HG03565 (cell line): ENCODE measurements around the gene EPX.
"Not testable (repeated sequence)": the region's sequence is repeated elsewhere in the genome, so short reads cannot be mapped to it uniquely, and the experiment has no call there.

Source experiments
- ATAC-seq: cut with Tn5 transposase; IDR thresholded peaks from one replicate; pipeline ENCODE4 v1.9.1; 2021; ENCODE audit warnings: mild to moderate bottlenecking, moderate library complexity; ENCODE audit not compliant: unreplicated experiment

Gene EPX, protein sequence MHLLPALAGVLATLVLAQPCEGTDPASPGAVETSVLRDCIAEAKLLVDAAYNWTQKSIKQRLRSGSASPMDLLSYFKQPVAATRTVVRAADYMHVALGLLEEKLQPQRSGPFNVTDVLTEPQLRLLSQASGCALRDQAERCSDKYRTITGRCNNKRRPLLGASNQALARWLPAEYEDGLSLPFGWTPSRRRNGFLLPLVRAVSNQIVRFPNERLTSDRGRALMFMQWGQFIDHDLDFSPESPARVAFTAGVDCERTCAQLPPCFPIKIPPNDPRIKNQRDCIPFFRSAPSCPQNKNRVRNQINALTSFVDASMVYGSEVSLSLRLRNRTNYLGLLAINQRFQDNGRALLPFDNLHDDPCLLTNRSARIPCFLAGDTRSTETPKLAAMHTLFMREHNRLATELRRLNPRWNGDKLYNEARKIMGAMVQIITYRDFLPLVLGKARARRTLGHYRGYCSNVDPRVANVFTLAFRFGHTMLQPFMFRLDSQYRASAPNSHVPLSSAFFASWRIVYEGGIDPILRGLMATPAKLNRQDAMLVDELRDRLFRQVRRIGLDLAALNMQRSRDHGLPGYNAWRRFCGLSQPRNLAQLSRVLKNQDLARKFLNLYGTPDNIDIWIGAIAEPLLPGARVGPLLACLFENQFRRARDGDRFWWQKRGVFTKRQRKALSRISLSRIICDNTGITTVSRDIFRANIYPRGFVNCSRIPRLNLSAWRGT

DNA sequence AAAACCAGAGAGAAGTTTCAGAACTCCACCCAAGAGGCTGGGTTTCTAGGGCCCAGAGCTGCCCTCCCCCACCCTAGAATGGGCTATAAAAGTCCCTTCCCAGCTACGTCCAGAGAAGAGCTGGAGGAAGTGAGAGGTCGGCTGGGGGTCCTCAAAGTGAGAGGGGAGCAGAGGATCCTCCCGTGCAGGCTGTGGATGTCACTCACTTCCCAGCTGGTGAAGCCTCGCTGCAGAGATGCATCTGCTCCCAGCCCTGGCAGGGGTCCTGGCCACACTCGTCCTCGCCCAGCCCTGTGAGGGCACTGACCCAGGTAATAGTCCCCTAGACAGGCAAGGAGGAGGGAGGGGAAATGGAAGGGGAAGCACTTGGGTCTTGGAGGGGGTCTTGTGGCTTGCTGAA, at the start of gene EPX:
Gene EPX, plus strand, starts transcription at position 115 of the 400 bp plus-strand sequence. Its CDS starts 121 bp downstream, at position 236.
- no peak for ATAC-seq

DNA sequence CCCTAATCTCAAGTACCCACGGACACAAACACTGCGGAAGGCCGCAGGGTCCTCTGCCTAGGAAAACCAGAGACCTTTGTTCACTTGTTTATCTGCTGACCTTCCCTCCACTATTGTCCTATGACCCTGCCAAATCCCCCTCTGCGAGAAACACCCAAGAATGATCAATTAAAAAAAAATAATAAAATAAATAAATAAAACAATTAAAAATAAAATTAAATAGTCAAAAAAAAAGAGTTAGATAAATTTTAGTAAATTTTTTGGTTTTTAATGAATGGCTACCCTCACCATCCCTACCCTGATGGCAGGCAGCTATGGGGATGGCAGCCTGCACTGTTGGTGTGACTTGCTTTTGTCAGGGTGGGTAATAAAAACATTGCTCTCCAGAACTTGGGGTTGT, 49.2 kb upstream of the EPX start:
- not testable (repeated sequence) for ATAC-seq

DNA sequence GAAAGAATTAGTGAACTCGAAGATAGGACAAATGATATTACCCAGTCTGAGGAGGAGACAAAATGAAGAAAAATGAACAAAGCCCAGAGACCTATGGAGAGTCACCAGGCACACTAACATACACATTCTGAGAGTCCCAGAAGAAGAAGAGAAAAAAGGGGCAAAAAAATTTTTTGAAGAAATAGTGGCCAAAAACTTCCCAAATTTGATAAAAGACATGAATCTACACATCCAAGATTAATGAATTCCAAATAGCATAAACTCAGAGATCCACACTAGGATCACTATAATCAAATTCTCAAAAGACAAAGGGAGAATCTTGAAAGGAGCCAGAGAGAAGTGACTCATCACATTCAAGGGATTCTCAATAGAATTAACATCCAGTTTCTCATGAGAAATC, 47.7 kb upstream of the EPX start:
- ATAC-seq = no peak

DNA sequence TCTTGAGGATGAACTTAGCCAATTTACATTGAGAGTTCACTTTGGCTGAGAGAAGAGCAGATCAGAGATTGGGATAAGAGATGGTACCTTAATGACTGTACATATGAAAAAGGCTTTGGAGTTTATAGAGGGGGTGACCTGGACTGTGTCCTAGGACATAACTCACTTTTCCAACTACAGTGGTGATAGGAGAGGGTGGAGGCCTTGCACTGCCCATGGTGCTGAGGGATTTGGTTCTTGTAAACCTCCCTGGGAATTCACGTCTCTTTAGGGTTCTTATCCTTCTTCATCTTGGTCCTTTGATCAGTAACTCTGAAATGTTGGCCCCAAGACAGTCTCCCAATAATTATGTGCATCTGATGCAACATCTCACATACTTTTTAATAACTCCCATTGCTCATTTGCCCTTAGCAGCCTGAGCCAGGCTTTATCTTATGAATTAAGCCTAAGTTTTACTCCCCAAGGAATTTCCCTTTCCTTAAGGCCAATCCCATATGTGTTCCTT, 44.5 kb upstream of the EPX start, which contains the start of gene OR4D1:
Gene OR4D1, plus strand, starts transcription at position 455 of the 505 bp plus-strand sequence. CDS start 6,770 bp downstream, outside the sequence.
- no peak for ATAC-seq

DNA sequence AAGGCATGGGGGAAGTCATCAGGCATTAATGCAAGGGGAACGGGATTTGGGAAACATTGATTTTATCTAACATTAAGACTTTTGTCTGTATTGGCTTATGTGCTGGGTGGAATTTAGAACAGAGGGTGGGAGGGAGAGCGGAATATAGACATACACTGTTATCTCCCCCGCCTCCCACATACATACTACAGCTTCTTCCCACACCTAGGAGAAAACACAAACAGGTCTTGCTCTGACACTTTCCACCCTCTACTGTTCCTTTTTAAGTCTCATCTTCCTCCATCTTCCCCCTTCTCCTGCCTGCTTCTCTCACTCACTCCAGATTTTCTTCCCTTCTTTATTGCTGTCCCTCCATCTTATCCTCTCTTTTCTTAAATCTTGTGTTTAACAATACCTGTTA, 43.9 kb upstream of the EPX start:
- ATAC-seq = no peak

DNA sequence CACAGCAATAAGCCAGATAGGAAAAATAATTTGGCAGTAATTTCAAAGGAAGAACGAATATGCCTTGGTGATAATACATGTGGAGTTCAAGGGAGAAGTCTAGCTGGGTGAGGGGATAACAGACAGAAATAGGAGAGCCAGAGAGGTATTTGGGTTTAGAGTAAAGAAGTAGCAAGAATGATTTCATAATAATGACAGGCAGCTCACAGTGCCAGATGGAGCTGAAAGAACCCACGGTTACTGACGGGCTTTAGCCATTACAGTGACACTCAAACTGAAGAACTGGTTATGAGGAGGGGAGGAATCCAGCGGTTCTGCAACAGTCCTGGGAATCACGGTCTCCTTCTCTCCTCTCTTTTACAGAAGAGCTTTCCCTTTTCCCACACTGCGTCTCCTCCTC, 42.1 kb upstream of the EPX start:
- no peak for ATAC-seq

DNA sequence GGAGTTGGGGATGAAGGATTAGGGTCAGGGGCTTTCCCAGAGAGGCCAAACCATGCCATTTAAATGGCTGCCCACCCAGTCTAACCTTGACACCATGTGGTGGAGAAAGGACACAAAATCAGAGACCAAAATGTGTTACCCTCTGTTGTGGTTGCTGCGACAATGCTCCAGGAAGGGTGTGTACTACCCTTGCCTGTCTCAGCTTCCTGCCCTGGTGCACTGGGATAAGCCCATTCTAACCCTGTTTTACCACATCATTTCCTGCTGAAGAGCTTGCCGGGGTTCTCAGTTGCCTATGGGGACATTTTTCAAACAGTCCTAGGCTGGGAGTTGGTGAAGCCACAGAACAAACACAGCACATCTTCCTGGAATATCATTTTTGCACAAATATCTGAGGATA, 39.5 kb upstream of the EPX start:
- no peak for ATAC-seq

DNA sequence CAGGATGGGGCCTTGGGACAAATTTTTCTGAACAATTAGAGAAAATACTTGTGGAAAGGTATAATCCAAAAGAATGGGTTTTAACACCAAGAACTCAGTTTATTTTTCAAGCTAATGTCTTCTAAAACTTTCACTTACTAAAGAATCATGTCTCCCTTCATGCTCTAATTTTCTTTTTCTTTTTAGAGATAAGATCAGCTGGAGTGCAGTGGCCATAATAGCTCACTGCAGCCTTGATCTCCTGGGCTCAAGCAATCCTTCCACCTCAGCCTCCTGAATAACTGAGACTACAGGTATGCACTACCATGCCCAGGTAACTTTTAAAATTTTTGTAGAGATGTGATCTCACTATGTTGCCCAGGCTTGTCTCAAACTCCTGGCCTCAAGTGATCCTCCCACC, 38.9 kb upstream of the EPX start:
- ATAC-seq = no peak

DNA sequence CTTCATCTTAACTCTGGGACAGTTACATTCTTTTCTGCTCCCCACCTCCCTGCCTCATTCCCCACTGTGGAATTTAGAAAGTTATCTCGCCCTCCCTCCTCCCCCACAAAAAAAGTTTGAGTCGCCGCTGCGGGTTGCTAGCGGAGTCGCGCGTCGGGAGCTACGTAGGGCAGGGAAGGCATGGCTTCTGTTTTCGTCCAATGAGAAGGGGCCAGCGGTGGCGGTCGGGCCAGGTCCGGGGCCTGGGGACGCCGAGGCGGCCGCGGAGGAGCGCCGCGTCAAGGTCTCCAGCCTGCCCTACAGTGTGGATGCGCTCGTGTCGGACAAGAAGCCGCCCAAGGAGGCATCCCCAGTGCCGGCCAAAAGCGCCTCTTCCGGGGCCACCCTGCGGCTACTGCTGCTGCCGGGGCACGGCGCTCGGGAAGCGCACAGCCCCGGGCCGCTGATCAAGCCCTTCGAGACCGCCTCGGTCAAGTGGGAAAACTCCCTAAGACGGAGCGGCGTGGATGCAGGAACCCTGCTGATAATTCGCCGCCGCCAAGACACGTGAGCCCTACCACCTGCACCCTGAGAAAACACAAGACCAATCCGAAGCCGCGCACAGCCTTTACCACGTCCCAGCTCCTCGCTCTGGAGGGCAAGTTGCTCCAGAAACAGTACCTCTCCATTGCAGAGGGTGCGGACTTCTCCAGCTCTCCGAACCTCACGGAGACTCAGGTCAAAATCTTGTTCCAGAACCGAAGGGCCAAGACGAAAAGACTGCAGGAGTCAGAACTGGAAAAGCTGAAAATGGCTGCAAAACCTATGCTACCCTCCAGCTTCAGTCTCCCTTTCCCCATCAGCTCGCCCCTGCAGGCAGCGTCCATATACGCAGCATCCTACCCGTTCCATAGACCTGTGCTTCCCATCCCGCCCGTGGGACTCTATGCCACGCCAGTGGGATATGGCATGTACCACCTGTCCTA, 35.4 kb upstream of the EPX start:
- ATAC-seq = no peak

DNA sequence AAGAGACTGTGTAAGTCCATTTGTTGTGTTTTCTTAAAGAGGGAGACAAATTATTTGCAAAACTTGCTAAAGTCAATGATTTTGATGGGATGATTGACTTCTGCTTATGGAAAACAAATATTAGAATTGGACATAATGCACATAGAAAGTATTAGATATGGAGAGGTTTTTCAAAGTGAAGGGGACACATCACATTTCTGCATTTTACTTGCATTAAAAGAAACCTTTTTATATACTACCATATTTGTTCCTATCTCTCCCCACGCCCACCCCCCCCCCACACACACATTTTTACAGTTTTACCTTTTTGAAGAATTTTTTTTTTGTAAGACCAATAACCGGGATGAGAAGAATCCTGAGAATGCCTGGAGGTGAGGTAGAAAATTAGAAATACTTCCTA, 34.3 kb upstream of the EPX start:
- no peak for ATAC-seq

DNA sequence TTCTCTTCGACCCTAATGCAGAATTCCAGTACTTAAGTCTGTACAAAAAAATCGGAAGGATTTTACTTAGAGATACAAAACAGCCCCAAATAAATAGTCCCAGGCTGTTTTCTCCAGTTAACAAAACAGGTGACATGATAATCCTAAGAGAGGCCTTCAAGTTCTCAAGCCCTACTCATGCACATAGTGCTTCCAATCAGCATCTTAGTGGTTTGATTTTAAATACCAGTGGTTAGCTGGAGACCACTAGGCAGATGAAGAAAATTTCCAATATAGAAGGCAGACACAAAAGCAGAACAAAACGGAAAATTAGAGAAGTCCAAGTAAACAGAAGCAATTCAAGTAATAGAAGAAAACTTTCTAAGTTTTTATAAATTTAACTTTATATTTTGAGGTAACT, 31.0 kb upstream of the EPX start:
- ATAC-seq = no peak

DNA sequence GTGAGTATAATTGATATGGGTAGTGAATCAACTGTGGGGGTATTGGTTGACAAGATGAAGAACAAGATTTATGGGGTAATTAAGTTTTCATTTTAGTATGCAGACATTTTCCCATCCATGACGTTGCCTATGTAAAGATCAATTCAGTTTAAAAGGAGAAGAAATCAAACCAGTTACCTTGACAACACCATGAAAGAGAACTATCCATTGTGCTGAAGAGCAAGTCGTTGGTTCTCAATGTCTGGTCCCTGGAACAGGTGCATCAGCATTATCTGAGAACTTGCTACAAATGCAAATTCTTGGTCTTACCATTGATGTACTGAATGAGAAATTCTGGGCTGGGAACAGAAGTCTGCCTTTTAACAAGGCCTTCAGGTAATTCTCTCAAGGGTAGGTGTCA, 26.5 kb upstream of the EPX start:
- ATAC-seq = no peak

DNA sequence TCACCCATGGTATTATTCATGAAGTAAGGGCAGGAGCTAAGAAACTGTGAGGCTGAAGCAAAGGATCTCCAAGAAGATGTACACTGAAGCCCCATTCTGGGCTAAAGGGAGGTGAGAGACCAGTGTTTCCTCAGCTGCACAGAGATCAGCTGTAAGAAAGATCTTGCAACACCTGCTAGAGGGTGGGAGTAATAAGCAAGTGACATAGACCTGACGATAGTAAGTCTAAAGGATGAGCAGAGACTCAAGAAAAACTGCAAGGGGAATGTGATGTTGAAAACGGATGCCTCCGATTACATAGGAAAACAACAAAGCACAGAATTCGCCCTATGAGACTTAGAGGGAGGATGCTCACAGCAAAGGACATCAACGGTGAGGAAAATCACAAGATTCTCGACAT, 25.8 kb upstream of the EPX start, which contains the start of gene OR4D2:
Gene OR4D2, plus strand, starts transcription at position 301 of the 400 bp plus-strand sequence. CDS start 2,674 bp downstream, outside the sequence.
- ATAC-seq = no peak

DNA sequence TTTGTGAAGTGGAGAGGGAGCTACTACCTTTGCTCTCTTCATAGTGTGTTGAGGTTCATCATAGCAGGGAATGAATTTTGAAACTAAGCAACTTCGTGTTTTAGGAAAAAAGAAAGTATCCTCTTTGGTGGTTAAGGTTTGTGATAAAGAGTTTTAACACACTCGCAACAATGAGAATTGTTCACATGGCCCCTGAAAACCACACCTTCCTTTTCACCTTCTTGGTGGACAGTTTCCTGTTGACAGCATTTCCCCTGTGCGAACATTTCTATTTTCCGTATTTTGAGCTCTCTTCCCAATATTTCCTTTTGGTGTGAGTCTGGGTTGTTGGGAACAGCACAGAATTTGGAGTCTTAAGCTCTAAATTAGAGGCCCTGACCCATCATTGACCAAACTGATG, 21.9 kb upstream of the EPX start:
- no peak for ATAC-seq

DNA sequence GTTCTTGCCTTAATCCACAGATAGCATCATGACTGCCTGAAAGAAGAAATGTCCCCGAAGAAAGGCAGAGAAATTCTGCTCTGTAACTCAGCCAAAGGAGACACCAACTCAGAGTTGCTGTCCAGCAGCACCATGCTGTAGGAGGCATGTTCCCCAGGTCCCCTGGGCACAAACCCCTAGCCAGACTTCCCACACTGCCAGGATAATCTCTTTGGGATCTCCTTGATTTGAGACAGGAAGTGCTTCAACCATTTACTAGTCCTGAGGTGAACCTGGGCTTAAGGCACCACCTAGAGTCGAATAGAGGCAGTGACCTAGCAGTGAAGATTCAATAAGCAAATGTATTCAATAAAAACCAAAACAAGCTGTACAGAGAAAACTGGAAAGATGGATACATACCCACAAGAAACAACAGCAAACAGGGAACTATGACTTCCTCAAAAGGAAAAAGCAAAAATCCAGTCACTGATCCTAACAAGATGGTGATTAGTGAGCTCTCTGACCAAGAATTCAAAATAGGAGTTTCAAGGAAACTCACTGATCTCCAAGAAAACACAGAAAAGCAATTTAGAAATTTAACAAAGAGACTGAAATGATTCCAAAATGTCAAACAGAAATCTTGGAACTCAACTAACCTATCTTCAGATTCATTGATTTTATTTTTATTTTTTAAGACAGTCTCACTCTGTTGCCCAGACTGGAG, 20.0 kb upstream of the EPX start:
- ATAC-seq = no peak

DNA sequence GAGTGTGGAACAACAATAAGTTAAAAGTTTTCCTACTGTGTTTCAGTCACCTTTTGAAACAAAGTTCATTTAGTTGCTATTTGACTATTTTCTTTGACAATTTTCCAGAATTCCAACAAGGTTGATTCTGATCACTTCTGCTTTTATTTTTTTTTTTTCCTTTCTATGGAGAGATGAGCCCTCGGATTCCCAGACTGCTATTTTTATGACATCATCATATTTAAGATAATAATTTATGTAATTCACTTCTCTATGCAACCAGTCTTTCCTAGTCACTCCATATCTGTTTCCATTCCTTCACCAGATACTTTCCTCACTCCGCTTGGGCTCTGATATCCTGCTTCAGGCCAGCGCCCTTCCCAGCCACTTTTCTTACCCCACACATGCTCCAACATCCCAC, 17.7 kb upstream of the EPX start:
- no peak for ATAC-seq

DNA sequence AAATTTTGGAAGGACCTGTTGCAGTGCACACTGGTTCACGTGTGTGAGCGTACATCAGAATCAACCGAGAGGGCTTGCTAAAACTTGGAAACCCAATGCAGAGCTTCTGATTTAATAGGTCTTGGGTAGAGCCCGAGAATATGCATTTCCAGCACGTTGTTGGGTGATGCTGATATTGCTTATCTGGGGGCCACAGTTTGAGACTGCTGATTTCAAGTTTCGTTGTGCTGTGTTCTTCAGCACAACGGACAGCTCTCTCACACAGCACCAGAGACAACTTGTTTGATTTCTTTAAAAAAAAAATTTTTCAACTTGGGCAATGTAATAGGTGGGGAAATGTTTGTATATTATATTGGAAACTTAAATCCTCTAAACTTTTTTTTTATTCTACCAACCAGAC, 16.3 kb upstream of the EPX start:
- no peak for ATAC-seq

DNA sequence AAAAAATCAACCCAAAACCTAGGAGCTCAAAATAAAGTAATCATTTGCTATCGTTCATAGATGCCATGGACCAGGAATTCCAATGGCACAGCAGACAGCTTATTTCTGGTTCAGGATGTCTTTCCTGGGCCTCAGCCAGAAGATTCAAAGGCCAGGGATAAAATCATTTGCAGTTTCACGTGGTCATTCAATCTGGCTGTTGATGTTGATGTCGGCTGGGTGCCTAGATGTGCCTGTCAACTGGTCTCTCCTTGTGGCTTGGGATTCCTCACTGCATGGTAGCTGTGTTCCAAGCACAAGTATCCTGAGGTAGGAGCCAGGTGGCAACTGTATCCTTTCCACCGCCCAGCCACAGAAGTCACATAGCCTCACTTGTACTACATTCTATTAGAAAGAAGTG, 10.7 kb upstream of the EPX start:
- ATAC-seq = no peak

DNA sequence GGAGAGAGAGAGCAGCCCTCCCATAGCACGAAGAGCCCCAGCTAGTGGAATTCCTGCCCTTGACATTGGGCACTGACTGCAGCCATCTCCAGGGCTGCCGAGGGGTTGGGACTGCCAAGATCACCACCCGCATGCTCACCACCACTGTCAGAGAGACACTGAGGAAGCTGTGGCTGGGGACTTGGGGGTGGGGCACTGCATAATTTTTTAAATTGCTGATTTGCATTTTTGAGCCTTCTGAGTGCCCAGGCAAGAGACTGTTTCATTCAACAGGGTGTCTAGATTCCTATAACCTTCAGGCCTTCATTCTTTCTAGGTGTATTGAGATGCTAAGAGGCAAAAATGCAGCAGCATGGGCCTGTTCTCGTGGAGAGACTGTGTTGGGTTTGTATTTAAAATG, 9.0 kb upstream of the EPX start:
- ATAC-seq = no peak

DNA sequence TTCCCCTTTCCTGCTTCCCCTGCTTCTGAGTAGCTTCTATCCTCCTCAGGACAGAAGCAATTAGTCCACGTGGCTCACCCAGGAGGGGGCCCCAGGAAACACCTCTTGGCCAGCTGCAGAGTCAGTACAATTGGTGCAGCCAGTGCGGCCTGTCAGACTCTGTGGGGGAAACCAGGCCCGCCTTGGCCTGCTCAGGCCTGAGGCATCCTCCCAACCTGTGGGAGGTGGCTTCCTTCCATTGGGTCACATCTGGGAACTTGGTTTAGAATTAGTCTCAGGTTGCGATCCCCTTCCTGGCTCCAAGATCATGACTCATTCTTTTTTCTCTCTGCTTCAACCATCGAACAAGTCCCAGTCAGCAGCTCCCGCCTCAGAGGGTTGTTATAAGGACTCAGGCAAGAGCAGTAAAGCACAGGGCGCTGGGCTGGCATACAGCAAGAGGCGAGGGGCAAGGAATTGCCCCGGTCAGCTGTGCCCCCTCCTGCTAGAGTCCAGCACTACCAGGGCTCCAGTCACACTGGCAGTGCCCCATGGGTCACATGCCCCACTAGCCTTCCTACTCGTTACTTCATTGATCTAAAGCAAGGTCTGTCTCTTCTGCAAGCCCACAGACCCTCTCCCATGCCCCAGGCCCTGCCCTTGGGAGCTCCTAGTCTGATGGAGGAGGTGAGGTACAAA, 8.1 kb upstream of the EPX start:
- ATAC-seq = no peak
